Thymus (tissue), 11 donors: ENCODE data around the gene GSTM1. TPM values are rescaled to one million over a fixed set of nuclear protein-coding genes. Genes with fewer than 3 reads are reported as not detected.
A peak's percentile ranks its signal among the peaks of the same experiment; 100 is the strongest.
"Not testable (repeated sequence)": the region's sequence is repeated elsewhere in the genome, so short reads cannot be mapped to it uniquely, and the experiment has no call there.

Source experiments
- DNase-seq, 9 donors: peaks; one replicate each; pipeline ENCODE4 v3.0.0-alpha.2; 2013; ENCODE audit warnings: low spot score in 9 of 9, low read depth in 6 of 9, missing footprints in 1 of 9
- H3K27ac ChIP-seq, 2 donors: one replicate each; pipeline ENCODE4 v1.5.1; 2013; ENCODE audit warnings: control low read depth in 1 of 2, low read depth in 1 of 2, low read length in 1 of 2, mild to moderate bottlenecking in 1 of 2, moderate library complexity in 1 of 2
- H3K27me3 ChIP-seq, 2 donors: one replicate each; pipeline ENCODE4 v1.5.1; 2013; ENCODE audit warnings: low read length in 1 of 2; ENCODE audit not compliant: control insufficient read depth in 2 of 2, insufficient read depth in 1 of 2
- H3K36me3 ChIP-seq, 2 donors: one replicate each; pipeline ENCODE4 v1.5.1; 2013; ENCODE audit warnings: low read length in 1 of 2, mild to moderate bottlenecking in 1 of 2, moderate library complexity in 1 of 2; ENCODE audit not compliant: control insufficient read depth in 2 of 2, insufficient read depth in 2 of 2
- H3K4me1 ChIP-seq, 2 donors: one replicate each; pipeline ENCODE4 v1.5.1; 2013; ENCODE audit warnings: low read length in 2 of 2; ENCODE audit not compliant: control insufficient read depth in 2 of 2, insufficient read depth in 2 of 2
- H3K4me3 ChIP-seq, 2 donors: one replicate each; pipeline ENCODE4 v1.5.1; 2013; ENCODE audit warnings: low read length in 2 of 2, control low read depth in 1 of 2, mild to moderate bottlenecking in 1 of 2
- H3K9me3 ChIP-seq, 2 donors: one replicate each; pipeline ENCODE4 v1.5.1; 2013; ENCODE audit warnings: low read length in 1 of 2, mild to moderate bottlenecking in 1 of 2; ENCODE audit not compliant: control insufficient read depth in 2 of 2, insufficient read depth in 1 of 2
- WGBS: extraction: QIAGEN DNeasy Blood & Tissue Kit; methylation state at CpG from one replicate; pipeline ENCODE4 v1.1.7; 2013; 5-methylcytosine and 5-hydroxymethylcytosine counted together
- polyA plus RNA-seq: library from polyadenylated mRNA; stranded (reverse); fragments of 200-250 nt; gene quantifications from one replicate; pipeline ENCODE4 v1.2.3, GENCODE V29; 2013
- total RNA-seq: library from RNA; stranded (reverse); fragments of 120-200 nt; gene quantifications from one replicate; pipeline ENCODE4 v1.2.4, GENCODE V29; 2013
- donor health status: healthy.

Gene GSTM1
- total and polyA plus RNA-seq, 2 donors, result 0.27 to 12.9 TPM

DNA sequence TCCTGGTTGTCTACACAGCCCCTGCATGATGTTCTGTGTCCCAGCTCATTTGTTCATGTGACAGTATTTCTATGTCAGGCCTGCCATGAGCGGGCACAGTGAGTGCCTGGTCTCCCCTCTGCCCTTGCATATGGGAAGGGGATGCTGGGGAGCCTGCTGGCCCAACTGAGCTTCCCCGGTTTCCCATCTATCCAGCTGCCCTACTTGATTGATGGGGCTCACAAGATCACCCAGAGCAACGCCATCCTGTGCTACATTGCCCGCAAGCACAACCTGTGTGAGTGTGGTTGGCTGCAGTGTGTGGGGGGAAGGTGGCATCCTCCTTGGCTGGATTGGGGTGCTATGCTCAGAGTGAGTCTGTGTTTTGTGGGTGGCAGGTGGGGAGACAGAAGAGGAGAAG, 30.2 kb upstream of the GSTM1 start:
- Histone ChIP-seq H3K4me1 (peaks cover 3 to 24% of the 10 kb centered on the region in 2 donors), H3K4me3 (no peak overlapping the region), H3K9me3 (peaks cover 0 to 3% of the 10 kb centered on the region in 2 donors), H3K36me3 (no peaks in the 10 kb centered on the region), H3K27me3 (peaks cover 0 to 21% of the 10 kb centered on the region in 2 donors), H3K27ac (peak overlapping the region in 1 of 2 donors; percentile 9)
- 97% methylated on average over 4 of the region's 4 CpGs for WGBS
- no peak for DNase-seq

DNA sequence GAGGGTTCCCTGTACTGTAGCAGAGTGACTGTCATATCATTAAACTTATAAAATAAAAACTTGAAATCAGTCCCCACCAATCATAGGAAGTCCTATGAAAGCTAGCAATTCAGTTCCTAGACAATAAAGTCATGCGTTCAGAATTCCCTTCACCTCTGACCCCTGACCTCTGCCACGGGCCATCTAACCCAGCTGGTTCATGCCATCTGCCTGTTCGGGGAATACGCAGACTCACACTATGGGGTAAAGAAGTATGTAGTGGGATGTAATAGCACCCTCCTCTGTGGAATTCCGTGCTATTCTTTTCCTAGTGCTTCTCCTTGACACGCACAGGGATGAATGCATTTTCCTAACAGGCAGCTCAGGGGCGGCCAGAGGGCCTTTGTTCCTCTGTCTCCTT, 29.6 kb upstream of the GSTM1 start:
- 95% methylated on average over 7 of the region's 7 CpGs for WGBS
- no peaks in the 10 kb centered on the region for H3K36me3 ChIP-seq
- no peak for DNase-seq

DNA sequence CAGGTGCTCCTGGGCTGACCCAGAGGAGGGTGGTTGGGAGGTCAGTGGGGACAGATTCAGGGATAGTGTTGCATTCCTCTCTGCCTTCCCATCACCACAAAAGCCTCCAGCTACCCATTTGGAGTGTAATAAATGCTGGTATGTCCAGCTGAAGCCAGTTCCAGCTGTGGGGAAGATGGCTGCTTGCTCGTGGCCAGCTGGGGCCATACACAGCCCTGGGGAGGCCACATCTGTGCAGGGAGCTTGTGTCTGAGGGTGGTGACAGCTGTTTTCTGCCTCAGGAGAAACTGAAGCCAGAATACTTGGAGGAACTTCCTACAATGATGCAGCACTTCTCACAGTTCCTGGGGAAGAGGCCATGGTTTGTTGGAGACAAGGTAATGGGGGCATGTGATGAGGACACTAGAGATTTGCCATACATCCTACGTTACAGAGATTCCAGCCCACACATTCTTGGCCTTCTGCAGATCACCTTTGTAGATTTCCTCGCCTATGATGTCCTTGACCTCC, 29.0 kb upstream of the GSTM1 start:
- Histone ChIP-seq H3K36me3 (no peaks in the 10 kb centered on the region), H3K4me3 (no peak overlapping the region), H3K27me3 (peaks cover 0 to 21% of the 10 kb centered on the region in 2 donors), H3K4me1 (peaks cover 3 to 24% of the 10 kb centered on the region in 2 donors), H3K27ac (no peak overlapping the region), H3K9me3 (peaks cover 0 to 3% of the 10 kb centered on the region in 2 donors)
- 43% methylated on average over 3 of the region's 3 CpGs for WGBS
- DNase-seq, result no peak

More for the DNA sequence above, 29.6 kb upstream of the GSTM1 start:
- Histone ChIP-seq H3K27ac (no peak overlapping the region), H3K4me3 (no peak overlapping the region), H3K4me1 (peaks cover 3 to 24% of the 10 kb centered on the region in 2 donors), H3K27me3 (peaks cover 0 to 21% of the 10 kb centered on the region in 2 donors), H3K9me3 (peaks cover 0 to 3% of the 10 kb centered on the region in 2 donors)

DNA sequence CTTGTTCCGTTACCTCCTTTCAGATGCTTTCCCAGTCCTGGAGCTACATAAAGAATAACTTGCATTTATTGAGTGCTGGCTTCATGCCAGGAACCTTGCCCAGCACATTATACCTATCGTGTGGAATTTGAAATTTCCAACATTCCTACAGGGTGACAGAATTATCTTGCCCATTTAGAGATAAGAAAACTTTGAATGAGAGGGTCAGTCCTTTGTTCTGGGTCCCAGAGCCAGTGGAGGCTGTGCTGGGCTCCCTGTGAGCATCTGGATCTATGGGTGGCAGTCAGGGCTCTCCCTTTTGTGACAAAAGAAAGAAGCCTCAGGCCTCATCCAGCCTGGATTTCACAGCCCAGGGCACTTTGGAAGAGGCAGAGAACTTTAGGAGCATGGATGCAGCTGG, 28.5 kb upstream of the GSTM1 start:
- no peaks in the 10 kb centered on the region for H3K36me3 ChIP-seq
- H3K27me3 ChIP-seq, result peaks cover 0 to 21% of the 10 kb centered on the region in 2 donors
- WGBS, result 87% methylated on average over 2 of the region's 2 CpGs
- no peak overlapping the region for H3K4me3 ChIP-seq
- H3K4me1 ChIP-seq, result peaks cover 3 to 24% of the 10 kb centered on the region in 2 donors
- peak overlapping the region in 1 of 2 donors; percentile 26 for H3K27ac ChIP-seq
- DNase-seq, result no peak
- peaks cover 0 to 3% of the 10 kb centered on the region in 2 donors for H3K9me3 ChIP-seq

DNA sequence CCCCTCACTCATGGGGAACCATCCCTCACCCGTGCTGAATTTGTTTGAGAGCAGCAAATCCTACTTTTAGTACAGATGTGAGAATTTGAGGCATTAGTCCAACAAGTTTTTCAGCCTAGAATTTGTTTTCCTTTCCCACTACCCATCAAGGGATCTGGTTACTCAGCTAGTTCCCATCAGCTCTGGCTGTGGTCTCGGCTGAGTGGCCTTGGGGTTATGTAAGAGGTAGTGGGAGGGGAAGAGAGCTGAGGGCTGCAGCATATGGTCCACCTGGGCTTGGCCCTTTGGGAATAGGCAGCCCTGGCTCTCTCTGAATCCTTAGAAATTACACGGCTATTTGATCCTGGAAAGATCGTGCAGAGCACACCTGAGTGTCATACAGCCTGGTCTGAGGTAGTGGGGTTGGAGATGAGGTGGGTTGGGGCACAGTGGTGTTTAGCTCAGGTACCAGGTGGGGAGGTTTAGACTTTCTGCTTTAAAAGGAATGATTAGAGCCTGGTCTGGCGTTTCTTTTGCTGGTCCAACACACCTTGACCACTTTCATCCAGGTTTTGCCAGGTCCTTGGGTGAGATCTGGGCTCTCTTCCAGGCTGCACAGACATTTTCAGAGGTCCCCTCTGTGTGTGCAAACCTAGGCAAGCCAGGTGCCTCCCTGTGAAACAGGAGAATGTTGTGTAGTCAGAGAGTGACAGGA, 27.5 kb upstream of the GSTM1 start:
- Histone ChIP-seq H3K4me3 (no peak overlapping the region), H3K36me3 (no peaks in the 10 kb centered on the region), H3K27ac (no peak overlapping the region), H3K4me1 (peaks cover 3 to 23% of the 10 kb centered on the region in 2 donors), H3K27me3 (peaks cover 0 to 15% of the 10 kb centered on the region in 2 donors), H3K9me3 (no peaks in the 10 kb centered on the region)
- no peak for DNase-seq
- 91% methylated on average over 5 of the region's 5 CpGs for WGBS

DNA sequence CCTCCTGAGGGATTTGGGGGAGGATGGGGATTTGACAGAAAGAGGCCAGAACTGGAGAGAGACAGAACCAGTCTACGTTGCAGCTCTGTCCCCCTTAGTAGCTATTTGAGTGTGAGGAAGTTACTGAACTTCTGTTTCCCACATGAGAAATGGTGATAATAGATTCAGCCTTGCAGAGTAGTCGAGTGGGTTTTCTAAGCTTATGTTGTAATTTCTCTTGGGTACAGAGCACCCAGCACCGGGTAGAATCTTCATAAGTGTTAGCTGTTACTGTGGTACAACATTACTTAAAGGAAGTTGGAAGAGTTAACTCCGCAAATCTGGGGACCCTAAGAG, 27.0 kb upstream of the GSTM1 start:
- DNase-seq, H3K4me3 ChIP-seq, H3K27ac ChIP-seq, H3K9me3 ChIP-seq, H3K36me3 ChIP-seq: not testable (repeated sequence)
- Histone ChIP-seq H3K27me3 (peaks cover 0 to 10% of the 10 kb centered on the region in 2 donors), H3K4me1 (peaks cover 0 to 18% of the 10 kb centered on the region in 2 donors)
- 90% methylated on average over 3 of the region's 4 CpGs for WGBS

DNA sequence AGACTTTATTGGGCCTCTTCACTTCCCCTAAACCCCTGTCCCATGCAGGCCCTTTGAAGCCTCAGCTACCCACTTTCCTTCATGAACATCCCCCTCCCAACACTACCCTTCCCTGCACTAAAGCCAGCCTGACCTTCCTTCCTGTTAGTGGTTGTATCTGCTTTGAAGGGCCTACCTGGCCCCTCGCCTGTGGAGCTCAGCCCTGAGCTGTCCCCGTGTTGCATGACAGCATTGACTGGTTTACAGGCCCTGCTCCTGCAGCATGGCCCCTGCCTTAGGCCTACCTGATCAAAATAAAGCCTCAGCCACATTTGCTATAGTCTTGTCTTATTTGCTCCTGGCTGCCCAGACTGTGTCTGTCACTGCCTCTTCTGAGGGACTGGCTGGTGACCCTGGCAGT, 26.2 kb upstream of the GSTM1 start:
- H3K9me3 ChIP-seq, result no peaks in the 10 kb centered on the region
- H3K27me3 ChIP-seq, result peaks cover 0 to 3% of the 10 kb centered on the region in 2 donors
- peaks cover 0 to 11% of the 10 kb centered on the region in 2 donors for H3K4me1 ChIP-seq
- H3K4me3 ChIP-seq, result no peak overlapping the region
- WGBS, result 82% methylated on average over 2 of the region's 2 CpGs
- no peaks in the 10 kb centered on the region for H3K36me3 ChIP-seq
- no peak overlapping the region for H3K27ac ChIP-seq
- DNase-seq, result no peak

DNA sequence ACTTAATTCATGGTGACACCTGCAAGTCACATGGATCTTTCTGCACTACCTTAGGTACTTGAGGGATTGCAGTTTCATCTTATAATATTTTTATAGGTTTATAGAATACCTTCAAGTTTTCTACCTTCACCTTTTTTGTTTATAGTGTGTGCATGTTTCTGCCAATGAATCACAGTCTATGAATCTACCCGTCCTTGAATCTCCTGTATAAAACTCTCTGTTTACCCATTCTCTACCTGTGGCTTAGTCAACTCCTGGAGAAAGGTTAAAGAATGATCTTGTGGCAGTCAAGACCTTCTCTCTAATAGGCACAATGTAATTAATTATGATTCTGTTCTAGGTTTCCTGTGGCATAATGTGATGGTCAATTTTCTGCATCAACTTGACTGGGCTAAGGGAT, 22.9 kb upstream of the GSTM1 start:
- H3K27ac ChIP-seq, result no peak overlapping the region
- H3K27me3 ChIP-seq, result no peaks in the 10 kb centered on the region
- peaks cover 6 to 18% of the 10 kb centered on the region in 2 donors for H3K4me1 ChIP-seq
- H3K36me3 ChIP-seq, result no peaks in the 10 kb centered on the region
- no peaks in the 10 kb centered on the region for H3K9me3 ChIP-seq
- DNase-seq, result no peak
- WGBS, result 98% methylated on average over 1 of the region's 1 CpG
- no peak overlapping the region for H3K4me3 ChIP-seq

DNA sequence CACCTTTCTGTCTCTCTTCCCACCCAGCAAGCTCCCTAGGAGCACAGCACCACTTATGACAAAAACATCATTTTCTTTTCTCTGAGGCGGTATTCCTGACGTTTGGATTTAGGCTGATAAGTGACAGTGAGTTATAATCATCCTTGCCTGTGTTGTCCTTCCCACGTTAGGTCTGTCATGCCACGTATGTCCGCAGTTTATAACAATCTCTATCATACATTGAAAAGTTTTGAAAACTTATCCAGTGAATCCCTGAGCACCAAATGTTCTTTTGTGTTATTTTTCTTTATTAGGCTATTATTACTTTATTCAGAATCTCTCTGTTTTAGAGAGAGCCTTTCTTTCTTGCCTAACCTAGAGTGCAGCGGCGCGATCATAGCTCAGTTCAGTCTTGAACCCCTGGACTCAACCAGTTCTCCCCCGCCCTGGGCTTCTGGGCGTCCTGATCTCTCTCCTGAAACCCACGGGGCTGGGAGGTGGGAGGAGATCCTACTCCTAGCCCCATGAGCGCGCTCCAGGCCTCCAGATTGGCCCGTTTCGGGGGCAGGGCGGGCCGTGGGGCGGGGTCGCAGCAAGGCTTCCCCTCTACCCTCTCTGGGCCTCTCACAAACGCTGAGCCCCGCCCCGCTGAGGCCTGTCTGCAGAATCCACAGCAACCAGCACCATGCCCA, 20.0 kb upstream of the GSTM1 start, which contains the start of gene GSTM2:
GSTM2 (plus strand) TSS at position 606 of the 671 bp plus-strand sequence; CDS start at position 665, 59 bp downstream.
- H3K4me1 ChIP-seq, result peaks cover 6 to 12% of the 10 kb centered on the region in 2 donors
- peak within 1 kb of the TSS; percentile 40 to 56 for H3K4me3 ChIP-seq
- no peaks in the 10 kb centered on the region for H3K27me3 ChIP-seq
- no peaks in the 10 kb centered on the region for H3K36me3 ChIP-seq
- H3K27ac ChIP-seq, result no peak within 1 kb of the TSS
- 16% methylated on average over 22 of the region's 22 CpGs for WGBS
- H3K9me3 ChIP-seq, result no peaks in the 10 kb centered on the region
- DNase-seq, result peak; percentile 58 to 95 (median 85)
